K562 treated with DMSO at 1 percent for 4 hours (cell line): ENCODE results near the gene SCGB1C2. TPM values are rescaled to one million over a fixed set of nuclear protein-coding genes. Genes with fewer than 3 reads are reported as not detected.

Experiments
- total RNA-seq: library from RNA; unstranded; fragments of 300-600 nt; gene quantifications from 2 replicates; pipeline ENCODE4 v1.2.3, GENCODE V29; 2022; ENCODE audit not compliant: insufficient read depth

SCGB1C2 gene
- total RNA-seq, result not detected in 2 replicates

DNA sequence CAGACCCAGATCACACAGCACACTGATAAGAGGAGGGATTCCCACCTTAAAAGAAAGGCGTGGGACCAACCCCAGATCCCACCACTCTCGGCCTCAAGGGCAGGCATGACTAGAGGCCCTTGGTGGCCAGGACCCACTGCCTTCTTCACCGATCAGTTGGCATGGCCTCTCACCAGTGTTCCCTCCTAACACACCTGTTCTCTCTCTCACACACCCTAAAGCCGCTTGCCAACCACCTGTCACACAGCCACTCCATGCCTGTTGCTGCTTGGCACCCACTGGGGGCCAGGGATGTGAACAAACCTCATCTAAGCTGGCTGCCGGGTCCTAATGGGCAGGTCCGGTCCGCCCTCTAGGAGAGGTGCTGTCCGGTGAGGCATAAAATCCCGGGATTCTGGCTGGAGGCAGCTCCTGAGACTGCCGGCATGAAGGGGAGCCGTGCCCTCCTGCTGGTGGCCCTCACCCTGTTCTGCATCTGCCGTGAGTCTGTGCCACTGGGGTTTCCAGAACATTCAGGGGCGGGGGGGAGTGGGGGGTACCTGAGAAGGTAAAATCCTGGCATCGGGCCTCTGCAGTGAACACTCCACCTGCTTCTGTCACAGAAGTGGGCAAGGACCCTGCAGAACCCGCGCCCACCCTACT is at the start of gene SCGB1C2:
SCGB1C2 (plus strand) TSS at position 404 of the 642 bp plus-strand sequence; CDS start at position 426, 22 bp downstream.

DNA sequence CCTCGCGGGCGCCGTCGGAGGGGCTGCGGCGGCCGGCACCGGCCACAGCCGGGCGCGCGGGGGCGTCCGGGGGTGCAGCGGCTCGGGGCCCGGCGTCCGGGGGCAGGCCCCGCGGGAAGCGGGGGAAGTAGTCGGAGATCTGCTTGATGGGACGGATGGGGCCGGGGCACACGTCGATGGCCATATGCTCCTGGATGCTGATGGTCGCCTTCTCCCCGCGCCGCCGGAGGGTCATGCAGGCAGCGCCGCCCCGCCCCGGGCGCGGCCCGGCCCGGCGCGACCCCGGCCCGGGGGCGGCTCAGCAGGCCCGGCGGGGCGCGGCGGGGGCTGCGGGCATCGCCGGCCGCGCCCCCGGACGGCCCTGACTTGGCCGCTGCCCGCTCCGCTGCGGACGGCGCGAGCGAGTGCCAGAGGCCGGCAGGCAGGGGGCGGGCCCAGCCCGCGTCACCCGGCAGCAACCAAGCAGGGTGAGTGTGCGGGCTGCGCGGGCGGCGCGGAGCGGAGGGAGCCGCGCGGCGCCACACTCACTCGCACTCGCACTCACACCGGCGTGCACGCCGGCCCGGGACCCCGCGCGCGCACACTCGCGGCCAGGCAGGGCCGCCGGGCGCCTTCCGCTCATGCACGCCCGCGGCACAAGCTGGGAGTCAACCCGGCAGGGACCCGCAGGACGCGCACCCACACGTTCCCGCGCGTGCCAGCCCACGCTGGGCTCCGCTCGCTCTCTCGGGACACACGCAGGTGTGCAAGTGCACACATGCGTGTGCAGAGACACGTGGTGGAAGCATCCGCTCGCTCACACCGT is 44.1 kb downstream of the SCGB1C2 start, which contains the start of gene DOC2B:
DOC2B (minus strand) TSS at position 406 of the 805 bp plus-strand sequence; CDS start at position 235, 171 bp downstream.

Other genes with a start within 250 kb of the SCGB1C2 start
- not detected in 2 replicates for gene DOC2B, start 44.1 kb downstream of the SCGB1C2 start, total RNA-seq
- gene RPH3AL, start 215.2 kb downstream of the SCGB1C2 start, total RNA-seq, result 0.96 and 5.2 TPM in 2 replicates